ENCODE results near the gene PIWIL4. TPM values are rescaled to one million over a fixed set of nuclear protein-coding genes. Genes with fewer than 3 reads are reported as not detected.

The PIWIL4 gene
- polyA plus RNA-seq, 1 donor from 2014 or later = 1.3 TPM

DNA sequence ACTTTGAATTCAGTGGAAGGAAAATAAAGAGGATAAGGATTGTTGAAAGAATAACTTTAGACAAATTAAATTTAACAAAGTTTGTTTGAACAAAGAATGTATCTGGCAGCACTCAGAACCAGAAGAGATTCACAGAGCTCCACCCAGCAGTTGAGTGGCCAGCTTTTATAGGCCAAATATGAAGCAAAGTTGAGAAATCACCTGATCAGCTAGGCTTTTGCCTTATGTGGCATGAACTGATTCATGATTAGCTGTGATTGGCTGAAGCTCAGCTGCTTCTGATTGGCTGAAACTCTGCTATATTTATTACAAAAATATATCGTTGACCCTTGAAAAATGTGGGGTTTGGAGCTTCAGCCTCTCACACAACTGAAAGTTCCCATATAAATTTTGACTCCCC, 62.6 kb downstream of the PIWIL4 start:
- no peaks in the 10 kb centered on the region for H3K36me3 ChIP-seq (ENCODE audit: insufficient read depth, low read length)
- no peaks in the 10 kb centered on the region for H3K27me3 ChIP-seq (ENCODE audit: insufficient read depth, low read depth, low read length)
- H3K27ac ChIP-seq (ENCODE audit: low read length) = no peak overlapping the region
- H3K9ac ChIP-seq (ENCODE audit: low read length) = no peak overlapping the region
- H4K20me1 ChIP-seq (ENCODE audit: insufficient read depth) = no peaks in the 10 kb centered on the region
- no peaks in the 10 kb centered on the region for H3K9me2 ChIP-seq (ENCODE audit: insufficient read depth, low read length)
- H2AFZ ChIP-seq (ENCODE audit: low read depth, low read length) = no peak overlapping the region
- H3K4me3 ChIP-seq (ENCODE audit: low read length) = no peak overlapping the region
- TF ChIP-seq EZH2 (IDR thresholded peaks at IDR 0.05; ENCODE audit: borderline replicate concordance, insufficient read depth, low read length, poor library complexity, severe bottlenecking) (no peak), POLR2AphosphoS5 (IDR thresholded peaks at IDR 0.05) (no peak), TAF1 (IDR thresholded peaks at IDR 0.05; ENCODE audit: low read depth) (no peak), EP300 (conservative IDR thresholded peaks at IDR 0.05; ENCODE audit: poor library complexity, severe bottlenecking) (no peak), MXI1 (conservative IDR thresholded peaks at IDR 0.05; ENCODE audit: poor library complexity, severe bottlenecking) (no peak), RAD21 (conservative IDR thresholded peaks at IDR 0.05) (no peak), SMC3 (conservative IDR thresholded peaks at IDR 0.05; ENCODE audit: poor library complexity) (no peak)
- TF ChIP-seq, protein P1, sequence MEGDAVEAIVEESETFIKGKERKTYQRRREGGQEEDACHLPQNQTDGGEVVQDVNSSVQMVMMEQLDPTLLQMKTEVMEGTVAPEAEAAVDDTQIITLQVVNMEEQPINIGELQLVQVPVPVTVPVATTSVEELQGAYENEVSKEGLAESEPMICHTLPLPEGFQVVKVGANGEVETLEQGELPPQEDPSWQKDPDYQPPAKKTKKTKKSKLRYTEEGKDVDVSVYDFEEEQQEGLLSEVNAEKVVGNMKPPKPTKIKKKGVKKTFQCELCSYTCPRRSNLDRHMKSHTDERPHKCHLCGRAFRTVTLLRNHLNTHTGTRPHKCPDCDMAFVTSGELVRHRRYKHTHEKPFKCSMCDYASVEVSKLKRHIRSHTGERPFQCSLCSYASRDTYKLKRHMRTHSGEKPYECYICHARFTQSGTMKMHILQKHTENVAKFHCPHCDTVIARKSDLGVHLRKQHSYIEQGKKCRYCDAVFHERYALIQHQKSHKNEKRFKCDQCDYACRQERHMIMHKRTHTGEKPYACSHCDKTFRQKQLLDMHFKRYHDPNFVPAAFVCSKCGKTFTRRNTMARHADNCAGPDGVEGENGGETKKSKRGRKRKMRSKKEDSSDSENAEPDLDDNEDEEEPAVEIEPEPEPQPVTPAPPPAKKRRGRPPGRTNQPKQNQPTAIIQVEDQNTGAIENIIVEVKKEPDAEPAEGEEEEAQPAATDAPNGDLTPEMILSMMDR (IDR thresholded peaks at IDR 0.05; ENCODE audit: poor library complexity, severe bottlenecking) = no peak
- TF ChIP-seq, protein P2, sequence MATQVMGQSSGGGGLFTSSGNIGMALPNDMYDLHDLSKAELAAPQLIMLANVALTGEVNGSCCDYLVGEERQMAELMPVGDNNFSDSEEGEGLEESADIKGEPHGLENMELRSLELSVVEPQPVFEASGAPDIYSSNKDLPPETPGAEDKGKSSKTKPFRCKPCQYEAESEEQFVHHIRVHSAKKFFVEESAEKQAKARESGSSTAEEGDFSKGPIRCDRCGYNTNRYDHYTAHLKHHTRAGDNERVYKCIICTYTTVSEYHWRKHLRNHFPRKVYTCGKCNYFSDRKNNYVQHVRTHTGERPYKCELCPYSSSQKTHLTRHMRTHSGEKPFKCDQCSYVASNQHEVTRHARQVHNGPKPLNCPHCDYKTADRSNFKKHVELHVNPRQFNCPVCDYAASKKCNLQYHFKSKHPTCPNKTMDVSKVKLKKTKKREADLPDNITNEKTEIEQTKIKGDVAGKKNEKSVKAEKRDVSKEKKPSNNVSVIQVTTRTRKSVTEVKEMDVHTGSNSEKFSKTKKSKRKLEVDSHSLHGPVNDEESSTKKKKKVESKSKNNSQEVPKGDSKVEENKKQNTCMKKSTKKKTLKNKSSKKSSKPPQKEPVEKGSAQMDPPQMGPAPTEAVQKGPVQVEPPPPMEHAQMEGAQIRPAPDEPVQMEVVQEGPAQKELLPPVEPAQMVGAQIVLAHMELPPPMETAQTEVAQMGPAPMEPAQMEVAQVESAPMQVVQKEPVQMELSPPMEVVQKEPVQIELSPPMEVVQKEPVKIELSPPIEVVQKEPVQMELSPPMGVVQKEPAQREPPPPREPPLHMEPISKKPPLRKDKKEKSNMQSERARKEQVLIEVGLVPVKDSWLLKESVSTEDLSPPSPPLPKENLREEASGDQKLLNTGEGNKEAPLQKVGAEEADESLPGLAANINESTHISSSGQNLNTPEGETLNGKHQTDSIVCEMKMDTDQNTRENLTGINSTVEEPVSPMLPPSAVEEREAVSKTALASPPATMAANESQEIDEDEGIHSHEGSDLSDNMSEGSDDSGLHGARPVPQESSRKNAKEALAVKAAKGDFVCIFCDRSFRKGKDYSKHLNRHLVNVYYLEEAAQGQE (IDR thresholded peaks at IDR 0.05; ENCODE audit: borderline replicate concordance) = no peak
- H3K79me2 ChIP-seq (replicated peaks; ENCODE audit: insufficient read depth, low read length) = no peaks in the 10 kb centered on the region
- no peak overlapping the region for H3K4me2 ChIP-seq (ENCODE audit: low read length)
- no peaks in the 10 kb centered on the region for H3K9me3 ChIP-seq (ENCODE audit: low read length)
- no peaks in the 10 kb centered on the region for H3F3A ChIP-seq (ENCODE audit: insufficient read depth, low read length, poor library complexity, severe bottlenecking)

DNA sequence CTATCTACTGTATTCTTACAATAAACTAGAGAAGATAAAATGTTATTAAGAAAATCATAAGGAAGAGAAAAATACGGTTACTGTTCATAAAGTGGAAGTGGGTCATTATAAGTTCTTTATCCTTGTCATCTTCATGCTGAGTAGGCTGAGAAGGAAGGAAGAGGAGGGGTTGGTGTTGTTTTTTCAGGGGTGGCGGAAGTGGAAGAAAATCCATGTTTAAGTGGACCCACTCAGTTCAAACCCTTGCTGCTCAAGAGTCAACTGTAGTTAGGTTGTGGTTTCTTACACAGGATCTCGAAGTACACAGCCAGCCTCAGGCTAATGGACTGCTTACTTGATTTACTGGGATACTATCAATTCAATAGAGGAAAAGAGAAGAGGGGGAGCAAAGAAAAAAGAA, 63.1 kb downstream of the PIWIL4 start:
- no peaks in the 10 kb centered on the region for H3K9me2 ChIP-seq (ENCODE audit: insufficient read depth, low read length)
- no peak overlapping the region for H3K4me2 ChIP-seq (ENCODE audit: low read length)
- H3K36me3 ChIP-seq (ENCODE audit: insufficient read depth, low read length) = no peaks in the 10 kb centered on the region
- no peaks in the 10 kb centered on the region for H3F3A ChIP-seq (ENCODE audit: insufficient read depth, low read length, poor library complexity, severe bottlenecking)
- TF ChIP-seq, protein P1 (IDR thresholded peaks at IDR 0.05; ENCODE audit: poor library complexity, severe bottlenecking) = no peak
- TF ChIP-seq TAF1 (IDR thresholded peaks at IDR 0.05; ENCODE audit: low read depth) (no peak), POLR2AphosphoS5 (IDR thresholded peaks at IDR 0.05) (no peak), SMC3 (conservative IDR thresholded peaks at IDR 0.05; ENCODE audit: poor library complexity) (no peak), EP300 (conservative IDR thresholded peaks at IDR 0.05; ENCODE audit: poor library complexity, severe bottlenecking) (no peak), EZH2 (IDR thresholded peaks at IDR 0.05; ENCODE audit: borderline replicate concordance, insufficient read depth, low read length, poor library complexity, severe bottlenecking) (no peak)
- TF ChIP-seq, protein P2 (IDR thresholded peaks at IDR 0.05; ENCODE audit: borderline replicate concordance) = no peak
- no peaks in the 10 kb centered on the region for H3K9me3 ChIP-seq (ENCODE audit: low read length)
- no peak overlapping the region for H3K9ac ChIP-seq (ENCODE audit: low read length)
- H3K79me2 ChIP-seq (replicated peaks; ENCODE audit: insufficient read depth, low read length) = no peaks in the 10 kb centered on the region
- H3K4me3 ChIP-seq (ENCODE audit: low read length) = no peak overlapping the region
- no peaks in the 10 kb centered on the region for H3K27me3 ChIP-seq (ENCODE audit: insufficient read depth, low read depth, low read length)
- H2AFZ ChIP-seq (ENCODE audit: low read depth, low read length) = no peak overlapping the region
- no peak overlapping the region for H3K27ac ChIP-seq (ENCODE audit: low read length)
- H4K20me1 ChIP-seq (ENCODE audit: insufficient read depth) = no peaks in the 10 kb centered on the region
